ENCODE measurements around the gene LMX1A.

DNA sequence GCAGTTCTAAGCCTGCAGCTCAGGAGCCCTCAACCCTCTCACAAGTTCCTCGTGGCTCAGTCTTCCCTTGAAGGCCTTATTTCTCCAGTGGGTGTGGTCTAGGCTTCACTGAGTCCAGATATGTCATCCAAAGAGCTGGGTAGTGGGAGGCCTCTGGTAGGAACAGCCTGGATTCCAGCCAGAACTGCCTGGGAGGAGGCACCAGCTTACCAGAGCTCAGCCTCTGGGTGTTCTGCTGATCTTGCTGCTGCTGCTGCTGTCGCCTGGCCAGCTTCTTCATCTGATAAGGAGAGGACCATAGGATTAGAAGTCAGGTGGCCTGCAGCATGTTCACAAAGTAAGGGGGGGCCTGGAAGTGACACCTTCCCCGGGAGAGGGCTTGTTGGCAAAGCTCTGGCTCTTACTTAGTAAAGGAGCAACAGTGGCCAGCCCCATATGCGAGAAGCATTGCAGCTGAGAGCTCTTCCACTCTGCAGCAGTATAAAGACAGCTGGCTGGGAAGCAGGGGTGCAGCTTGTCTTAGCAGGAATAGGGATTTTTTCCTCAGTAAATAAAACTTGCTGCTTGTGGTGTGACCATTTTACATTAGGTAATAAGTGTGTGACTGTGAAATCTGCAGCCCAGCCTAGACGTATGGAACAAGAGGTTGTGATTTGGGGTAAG lies 148.5 kb downstream of the LMX1A start:
- TF ChIP-seq, protein P1, sequence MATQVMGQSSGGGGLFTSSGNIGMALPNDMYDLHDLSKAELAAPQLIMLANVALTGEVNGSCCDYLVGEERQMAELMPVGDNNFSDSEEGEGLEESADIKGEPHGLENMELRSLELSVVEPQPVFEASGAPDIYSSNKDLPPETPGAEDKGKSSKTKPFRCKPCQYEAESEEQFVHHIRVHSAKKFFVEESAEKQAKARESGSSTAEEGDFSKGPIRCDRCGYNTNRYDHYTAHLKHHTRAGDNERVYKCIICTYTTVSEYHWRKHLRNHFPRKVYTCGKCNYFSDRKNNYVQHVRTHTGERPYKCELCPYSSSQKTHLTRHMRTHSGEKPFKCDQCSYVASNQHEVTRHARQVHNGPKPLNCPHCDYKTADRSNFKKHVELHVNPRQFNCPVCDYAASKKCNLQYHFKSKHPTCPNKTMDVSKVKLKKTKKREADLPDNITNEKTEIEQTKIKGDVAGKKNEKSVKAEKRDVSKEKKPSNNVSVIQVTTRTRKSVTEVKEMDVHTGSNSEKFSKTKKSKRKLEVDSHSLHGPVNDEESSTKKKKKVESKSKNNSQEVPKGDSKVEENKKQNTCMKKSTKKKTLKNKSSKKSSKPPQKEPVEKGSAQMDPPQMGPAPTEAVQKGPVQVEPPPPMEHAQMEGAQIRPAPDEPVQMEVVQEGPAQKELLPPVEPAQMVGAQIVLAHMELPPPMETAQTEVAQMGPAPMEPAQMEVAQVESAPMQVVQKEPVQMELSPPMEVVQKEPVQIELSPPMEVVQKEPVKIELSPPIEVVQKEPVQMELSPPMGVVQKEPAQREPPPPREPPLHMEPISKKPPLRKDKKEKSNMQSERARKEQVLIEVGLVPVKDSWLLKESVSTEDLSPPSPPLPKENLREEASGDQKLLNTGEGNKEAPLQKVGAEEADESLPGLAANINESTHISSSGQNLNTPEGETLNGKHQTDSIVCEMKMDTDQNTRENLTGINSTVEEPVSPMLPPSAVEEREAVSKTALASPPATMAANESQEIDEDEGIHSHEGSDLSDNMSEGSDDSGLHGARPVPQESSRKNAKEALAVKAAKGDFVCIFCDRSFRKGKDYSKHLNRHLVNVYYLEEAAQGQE (IDR thresholded peaks at IDR 0.05; ENCODE audit: low read depth) = no peak
- TF ChIP-seq FOXM1 (IDR thresholded peaks at IDR 0.05; ENCODE audit: borderline replicate concordance, low read depth) (no peak), YY1 (IDR thresholded peaks at IDR 0.05; ENCODE audit: low read depth) (no peak), EP300 (IDR thresholded peaks at IDR 0.05; ENCODE audit: borderline replicate concordance) (no peak), EGR1 (IDR thresholded peaks at IDR 0.05) (no peak), TAF1 (IDR thresholded peaks at IDR 0.05; ENCODE audit: low read depth) (no peak), RAD21 (IDR thresholded peaks at IDR 0.05; ENCODE audit: low read depth) (no peak), NFIC (IDR thresholded peaks at IDR 0.05) (no peak)
- TF ChIP-seq, protein P2, sequence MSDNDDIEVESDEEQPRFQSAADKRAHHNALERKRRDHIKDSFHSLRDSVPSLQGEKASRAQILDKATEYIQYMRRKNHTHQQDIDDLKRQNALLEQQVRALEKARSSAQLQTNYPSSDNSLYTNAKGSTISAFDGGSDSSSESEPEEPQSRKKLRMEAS (IDR thresholded peaks at IDR 0.05) = no peak
